IPS DF 4.7 (cell line): ENCODE data around the gene CDSN.
"Not testable (repeated sequence)": the region's sequence is repeated elsewhere in the genome, so short reads cannot be mapped to it uniquely, and the experiment has no call there.

Experiments
- DNase-seq: peaks from one replicate; pipeline ENCODE4 v3.0.0-alpha.2; 2013; ENCODE audit warnings: low spot score; ENCODE audit errors: extremely low read depth

The CDSN gene

GRCh38 chr6:31087494-31088089 lies 32.7 kb downstream of the CDSN start:
- DNase-seq = no peak

DNA sequence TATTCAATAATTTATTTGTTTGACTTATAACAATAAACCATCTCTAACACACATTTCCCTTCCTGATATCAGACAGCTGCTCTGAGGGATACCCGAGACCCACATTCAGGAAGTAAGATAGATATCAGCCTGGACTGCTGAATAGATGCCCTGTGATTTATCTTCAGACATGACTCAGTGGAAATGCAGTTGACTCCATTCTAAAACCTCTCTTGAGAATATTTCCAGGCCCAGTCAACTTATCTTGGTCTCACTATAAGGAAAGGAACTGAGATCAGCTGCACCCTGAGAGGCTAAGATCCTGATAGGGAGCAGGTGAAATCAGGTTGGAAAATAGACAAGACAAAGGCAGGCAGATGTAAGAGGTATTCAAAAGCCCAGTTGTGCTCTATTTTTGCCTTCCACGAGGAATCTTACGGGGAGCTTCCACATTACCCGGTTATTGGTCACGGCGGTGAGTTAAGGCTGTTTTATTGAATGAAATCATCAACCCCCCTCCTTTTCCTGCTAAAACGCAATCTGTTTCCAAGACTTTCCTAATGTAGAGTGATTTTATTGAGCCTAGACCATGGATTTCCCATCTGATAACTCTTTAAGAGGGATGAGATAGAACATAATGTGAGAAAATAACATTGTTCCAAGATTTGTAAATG lies 33.3 kb downstream of the CDSN start:
- no peak for DNase-seq

GRCh38 chr6:31083742-31084354 lies 36.4 kb downstream of the CDSN start:
- DNase-seq = peak; percentile 62

DNA sequence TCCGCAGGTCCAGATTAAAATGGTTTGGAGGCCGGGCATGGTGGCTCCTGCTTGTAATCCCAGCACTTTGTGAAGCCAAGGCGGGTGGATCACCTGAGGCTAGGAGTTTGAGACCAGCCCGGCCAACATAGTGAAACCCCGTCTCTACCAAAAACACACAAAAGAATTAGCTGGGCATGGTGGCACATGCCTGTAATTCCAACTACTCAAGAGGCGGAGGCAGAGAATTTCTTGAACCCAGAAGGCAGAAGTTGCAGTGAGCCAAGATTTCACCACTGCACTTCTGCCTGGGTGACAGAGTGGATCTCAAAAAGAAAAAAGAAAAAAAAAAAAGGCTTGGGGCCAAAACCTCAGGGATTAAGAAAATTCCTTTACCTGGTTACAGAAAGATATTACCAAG lies 38.4 kb downstream of the CDSN start:
- no peak for DNase-seq

- no peak for DNase-seq
These were observed 40.5 kb downstream of the CDSN start for GRCh38 chr6:31079656-31080261.

DNA sequence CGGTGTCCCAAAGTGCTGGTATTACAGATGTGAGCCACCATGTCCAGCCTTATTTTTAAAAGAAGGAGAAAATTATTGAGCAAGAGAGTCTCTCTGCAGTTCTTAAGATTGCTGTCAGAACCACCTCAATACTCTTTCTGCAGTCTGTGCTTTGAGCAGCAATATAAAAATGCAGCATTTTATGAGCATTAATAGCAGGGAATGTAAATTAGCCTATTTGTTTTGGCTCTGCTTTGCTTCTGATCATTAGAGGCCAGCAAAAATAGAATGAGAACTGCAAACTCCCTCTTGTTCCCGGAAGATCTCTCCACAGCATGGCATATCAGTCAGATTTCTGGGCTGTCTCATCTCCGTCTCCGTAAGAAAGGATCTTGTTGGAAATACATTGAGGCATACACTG lies 43.6 kb downstream of the CDSN start:
- no peak for DNase-seq

DNA sequence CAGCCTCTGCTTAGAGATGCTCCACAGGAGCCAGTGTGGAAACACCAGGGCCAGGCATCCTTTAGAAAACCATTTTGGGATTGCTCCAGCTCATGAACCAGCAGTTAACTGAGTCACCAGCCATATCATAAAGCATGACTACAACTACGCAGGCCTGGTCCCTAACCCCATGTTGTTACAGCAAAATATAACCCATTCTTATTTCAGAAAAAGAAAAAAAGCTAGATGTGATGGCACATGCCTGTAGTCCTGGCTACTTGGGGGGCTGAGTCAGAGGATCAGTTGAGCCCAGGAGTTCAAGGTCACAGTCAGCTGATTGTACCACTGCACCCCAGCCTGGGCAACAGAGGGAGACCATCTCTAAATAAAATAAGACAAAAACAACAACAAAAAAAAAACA lies 44.7 kb downstream of the CDSN start:
- no peak for DNase-seq

DNA sequence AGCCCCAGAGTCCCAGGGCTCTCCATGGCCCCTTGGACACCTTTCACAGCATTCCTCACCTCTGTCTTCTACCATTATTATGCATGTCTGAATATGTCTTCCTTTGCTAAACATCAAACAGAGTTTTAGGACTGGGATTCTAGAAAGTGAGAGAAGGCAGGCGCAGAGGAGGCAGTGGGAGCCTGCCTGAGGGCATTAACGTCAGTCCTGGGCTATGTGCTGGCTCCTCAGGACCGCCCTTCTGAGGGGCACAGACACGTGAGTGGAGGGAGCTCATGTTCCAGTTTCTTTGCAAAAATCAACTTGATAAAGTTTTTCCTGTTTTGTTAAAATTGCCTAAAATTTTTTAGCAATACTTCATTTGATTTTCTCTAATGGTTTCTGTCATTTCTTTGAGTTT lies 45.8 kb downstream of the CDSN start:
- no peak for DNase-seq

GRCh38 chr6:31070711-31071197 lies 49.5 kb downstream of the CDSN start:
- DNase-seq = no peak

DNA sequence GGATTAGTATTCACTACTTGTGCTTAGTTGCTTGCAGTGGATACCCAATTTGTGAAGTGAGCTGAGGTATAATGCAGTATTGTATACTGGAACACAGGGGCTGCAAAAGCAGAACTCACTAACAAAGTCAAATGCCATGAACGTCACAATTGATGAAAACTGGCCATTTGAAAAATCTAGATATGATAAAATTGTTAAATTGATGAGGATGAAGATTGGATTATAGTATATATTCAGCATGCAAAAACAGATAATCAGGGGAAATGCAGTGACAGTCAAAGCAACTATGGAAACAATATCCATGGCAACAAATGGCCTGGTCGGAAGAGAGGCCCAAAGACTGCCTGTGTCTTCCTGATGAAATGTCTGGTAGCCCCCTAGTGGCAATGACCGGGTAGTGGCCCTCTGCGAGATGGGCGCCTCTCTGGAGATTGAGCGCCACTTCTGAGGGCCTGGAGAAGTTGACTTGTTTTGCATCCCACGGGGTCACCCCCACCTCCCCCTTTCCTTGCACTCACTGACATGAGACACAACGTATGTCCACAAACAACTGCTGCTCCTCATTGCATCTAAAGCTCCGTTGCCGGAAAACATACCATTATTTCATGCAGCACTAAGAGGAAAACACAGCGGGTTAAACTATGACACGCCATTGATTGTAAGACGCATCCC lies 51.4 kb downstream of the CDSN start:
- no peak for DNase-seq

- not testable (repeated sequence) for DNase-seq
These were observed 52.2 kb downstream of the CDSN start for GRCh38 chr6:31067891-31068668.

DNA sequence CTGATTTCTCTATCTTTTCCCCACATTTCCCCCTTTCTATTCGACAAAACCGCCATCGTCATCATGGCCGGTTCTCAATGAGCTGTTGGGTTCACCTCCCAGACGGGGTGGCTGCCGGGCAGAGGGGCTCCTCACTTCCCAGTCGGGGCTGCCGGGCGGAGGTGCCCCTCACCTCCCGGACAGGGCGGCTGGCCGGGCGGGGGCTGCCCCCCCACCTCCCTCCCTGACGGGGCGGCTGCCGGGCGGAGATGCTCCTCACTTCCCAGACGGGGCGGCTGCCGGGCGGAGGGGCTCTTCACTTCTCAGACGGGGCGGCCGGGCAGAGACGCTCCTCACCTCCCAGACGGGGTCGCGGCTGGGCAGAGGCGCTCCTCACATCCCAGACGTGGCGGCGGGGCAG lies 53.2 kb downstream of the CDSN start:
- DNase-seq = not testable (repeated sequence)

- no peak for DNase-seq
These were observed 54.7 kb downstream of the CDSN start for GRCh38 chr6:31065556-31065955.
